DOHH2 (cell line): ENCODE results near the gene EML1.

Experiments
- H3F3A ChIP-seq: fragments of 200-600 bp; sonication (generic), shearing (Covaris generic); 2 replicates; pipeline ENCODE4 v1.6.0; 2016; ENCODE audit warnings: antibody characterized with exemption, mild to moderate bottlenecking; ENCODE audit not compliant: control insufficient read depth, insufficient read depth
- H3K27ac ChIP-seq: fragments of 200-600 bp; sonication (generic); 2 replicates; pipeline ENCODE4 v1.5.1; 2014; ENCODE audit warnings: low read depth, mild to moderate bottlenecking, low read length, moderate library complexity
- H3K27me3 ChIP-seq: fragments of 200-600 bp; sonication (generic); 2 replicates; pipeline ENCODE4 v1.6.1; 2014; ENCODE audit warnings: mild to moderate bottlenecking, low read length, mixed read lengths; ENCODE audit not compliant: control insufficient read depth
- H3K36me3 ChIP-seq: fragments of 200-600 bp; sonication (generic); 2 replicates; pipeline ENCODE4 v1.6.1; 2014; ENCODE audit warnings: mild to moderate bottlenecking, low read length, moderate library complexity, mixed read lengths; ENCODE audit not compliant: control insufficient read depth
- H3K4me1 ChIP-seq: fragments of 200-600 bp; sonication (generic); 2 replicates; pipeline ENCODE4 v1.6.1; 2014; ENCODE audit warnings: mild to moderate bottlenecking, low read length, mixed read lengths; ENCODE audit not compliant: control insufficient read depth
- H3K4me2 ChIP-seq: fragments of 200-600 bp; sonication (generic); 2 replicates; pipeline ENCODE4 v1.6.0; 2014; ENCODE audit warnings: mild to moderate bottlenecking, low read length, moderate library complexity
- H3K4me3 ChIP-seq: fragments of 200-600 bp; sonication (generic); 2 replicates; pipeline ENCODE4 v1.5.1; 2014; ENCODE audit warnings: mild to moderate bottlenecking, low read length, mixed read lengths
- H3K79me2 ChIP-seq: fragments of 200-600 bp; sonication (generic); 2 replicates; pipeline ENCODE4 v1.6.1; 2014; ENCODE audit warnings: mild to moderate bottlenecking, low read length, mixed read lengths; ENCODE audit not compliant: control insufficient read depth
- H3K9me2 ChIP-seq: fragments of 200-600 bp; sonication (generic); replicated peaks from 2 replicates; pipeline ENCODE4 v1.6.1; 2014; ENCODE audit warnings: mild to moderate bottlenecking, low read length, mixed read lengths; ENCODE audit not compliant: control insufficient read depth
- H3K9me3 ChIP-seq: fragments of 200-600 bp; sonication (generic); 2 replicates; pipeline ENCODE4 v1.6.1; 2014; ENCODE audit warnings: antibody characterized with exemption, low read length, mixed read lengths; ENCODE audit not compliant: control insufficient read depth, insufficient read depth
- H4K20me1 ChIP-seq: fragments of 200-600 bp; sonication (generic); 2 replicates; pipeline ENCODE4 v1.6.0; 2014; ENCODE audit warnings: low read depth, mild to moderate bottlenecking, antibody characterized with exemption, low read length, moderate library complexity; ENCODE audit not compliant: control insufficient read depth, insufficient read depth
- EZH2phosphoT487 ChIP-seq: fragments of 200-600 bp; sonication (generic); IDR thresholded peaks from 2 replicates; pipeline ENCODE4 v1.6.1; 2017; ENCODE audit warnings: borderline replicate concordance, mild to moderate bottlenecking, antibody characterized with exemption, low read length, moderate library complexity, mixed read lengths
- TF ChIP-seq, protein P1 (sequence below): fragments of 200-600 bp; sonication (generic); IDR thresholded peaks from one replicate; pipeline ENCODE4 v1.5.1; 2014; ENCODE audit warnings: antibody characterized with exemption, mild to moderate bottlenecking, low read depth, low read length; ENCODE audit not compliant: poor library complexity, severe bottlenecking

The EML1 gene

DNA sequence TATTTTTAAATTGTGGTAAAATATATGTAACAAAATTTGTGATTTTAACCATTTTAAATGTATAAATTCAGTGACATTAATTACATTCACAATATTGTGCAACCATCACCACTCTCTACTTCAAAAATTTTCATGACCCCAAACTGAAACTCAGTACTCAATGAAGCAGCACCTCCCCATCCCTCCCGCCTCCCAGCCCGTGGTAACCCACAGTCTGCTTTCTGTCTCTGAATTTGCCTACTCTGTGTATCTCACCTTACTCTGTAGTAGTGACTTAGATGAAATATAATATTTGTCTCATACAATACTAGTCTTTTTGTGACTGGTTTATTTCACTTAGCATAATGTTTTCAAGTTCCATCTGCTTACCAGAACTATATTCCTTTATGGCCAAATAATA is 36.2 kb downstream of the EML1 start:
- Histone ChIP-seq H3K4me1 (no peaks in the 10 kb centered on the region), H3K4me2 (no peak overlapping the region), H3K9me3 (no peaks in the 10 kb centered on the region), H3F3A (no peaks in the 10 kb centered on the region), H3K27me3 (peaks cover 15% of the 10 kb centered on the region), H3K27ac (no peak overlapping the region), H4K20me1 (no peaks in the 10 kb centered on the region), H3K4me3 (no peak overlapping the region), H3K79me2 (no peaks in the 10 kb centered on the region), H3K36me3 (no peaks in the 10 kb centered on the region), H3K9me2 (no peaks in the 10 kb centered on the region)
- TF ChIP-seq, protein P1, sequence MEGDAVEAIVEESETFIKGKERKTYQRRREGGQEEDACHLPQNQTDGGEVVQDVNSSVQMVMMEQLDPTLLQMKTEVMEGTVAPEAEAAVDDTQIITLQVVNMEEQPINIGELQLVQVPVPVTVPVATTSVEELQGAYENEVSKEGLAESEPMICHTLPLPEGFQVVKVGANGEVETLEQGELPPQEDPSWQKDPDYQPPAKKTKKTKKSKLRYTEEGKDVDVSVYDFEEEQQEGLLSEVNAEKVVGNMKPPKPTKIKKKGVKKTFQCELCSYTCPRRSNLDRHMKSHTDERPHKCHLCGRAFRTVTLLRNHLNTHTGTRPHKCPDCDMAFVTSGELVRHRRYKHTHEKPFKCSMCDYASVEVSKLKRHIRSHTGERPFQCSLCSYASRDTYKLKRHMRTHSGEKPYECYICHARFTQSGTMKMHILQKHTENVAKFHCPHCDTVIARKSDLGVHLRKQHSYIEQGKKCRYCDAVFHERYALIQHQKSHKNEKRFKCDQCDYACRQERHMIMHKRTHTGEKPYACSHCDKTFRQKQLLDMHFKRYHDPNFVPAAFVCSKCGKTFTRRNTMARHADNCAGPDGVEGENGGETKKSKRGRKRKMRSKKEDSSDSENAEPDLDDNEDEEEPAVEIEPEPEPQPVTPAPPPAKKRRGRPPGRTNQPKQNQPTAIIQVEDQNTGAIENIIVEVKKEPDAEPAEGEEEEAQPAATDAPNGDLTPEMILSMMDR, result no peak
- TF ChIP-seq EZH2phosphoT487, result no peak

DNA sequence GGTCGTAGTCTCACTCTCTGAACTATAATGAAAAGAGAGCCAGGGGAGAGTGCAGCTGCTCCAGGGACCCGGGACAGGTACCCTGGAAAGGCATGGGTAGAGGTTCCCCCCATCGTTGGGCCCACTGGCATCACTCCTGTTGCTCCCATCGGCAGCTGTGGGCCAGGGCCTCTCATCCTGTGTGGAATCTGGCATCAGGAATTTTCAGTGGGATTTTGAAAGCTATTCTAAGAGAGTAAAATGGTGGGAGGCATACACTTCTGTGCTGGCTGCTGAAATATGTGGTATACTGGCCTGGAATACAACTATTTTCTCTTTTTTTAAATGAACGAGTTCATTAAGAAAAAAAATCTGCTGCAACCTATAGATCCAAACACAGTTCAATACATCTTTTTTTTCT is 38.1 kb downstream of the EML1 start:
- Histone ChIP-seq H3K9me3 (no peaks in the 10 kb centered on the region), H3K4me1 (no peaks in the 10 kb centered on the region), H3K4me2 (no peak overlapping the region), H3K79me2 (no peaks in the 10 kb centered on the region), H3K4me3 (no peak overlapping the region), H3K27ac (no peak overlapping the region), H3F3A (no peaks in the 10 kb centered on the region), H4K20me1 (no peaks in the 10 kb centered on the region), H3K9me2 (no peaks in the 10 kb centered on the region), H3K36me3 (no peaks in the 10 kb centered on the region), H3K27me3 (peaks cover 15% of the 10 kb centered on the region)
- TF ChIP-seq EZH2phosphoT487, result no peak
- TF ChIP-seq, protein P1, result no peak

DNA sequence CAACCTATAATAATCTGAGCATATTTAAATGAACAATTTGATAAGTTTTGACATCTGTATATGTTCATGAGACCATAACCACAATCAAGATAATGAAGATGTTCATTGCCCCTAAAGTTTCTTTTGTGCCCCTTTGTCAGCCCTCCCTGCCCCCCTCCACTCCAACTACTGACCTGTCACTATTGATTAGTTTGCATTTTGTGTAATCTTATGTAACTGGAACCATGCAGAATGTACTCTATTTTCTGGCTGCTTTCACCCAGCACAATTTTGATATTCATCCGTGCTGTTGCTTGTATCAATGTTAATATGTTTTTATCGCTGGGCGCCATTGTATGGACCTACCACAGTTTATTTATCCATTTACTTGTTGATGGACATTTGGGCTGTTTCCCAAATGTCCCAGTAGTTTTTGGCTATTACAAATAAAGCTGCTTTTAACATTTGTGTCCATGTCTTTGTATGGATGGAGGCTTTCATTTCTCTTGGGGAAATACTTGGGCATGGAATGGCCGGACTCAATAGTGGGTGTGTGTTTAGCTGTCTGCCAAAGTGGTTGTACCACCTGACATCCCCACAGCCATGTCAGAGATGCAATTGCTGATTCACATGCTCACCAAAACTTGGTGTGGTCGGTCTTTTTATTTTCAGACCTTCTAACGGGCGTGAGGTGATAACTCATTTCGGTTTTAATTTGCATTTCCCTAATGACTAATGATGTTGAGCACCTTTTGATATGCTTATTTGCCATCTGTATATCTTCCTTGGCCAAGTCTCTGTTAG is 38.9 kb downstream of the EML1 start:
- no peaks in the 10 kb centered on the region for H4K20me1 ChIP-seq
- no peak overlapping the region for H3K4me3 ChIP-seq

More for the DNA sequence above, 38.9 kb downstream of the EML1 start:
- Histone ChIP-seq H3K9me3 (no peaks in the 10 kb centered on the region), H3K27me3 (peaks cover 17% of the 10 kb centered on the region), H3K79me2 (no peaks in the 10 kb centered on the region), H3F3A (no peaks in the 10 kb centered on the region), H3K4me1 (no peaks in the 10 kb centered on the region), H3K36me3 (no peaks in the 10 kb centered on the region), H3K9me2 (no peaks in the 10 kb centered on the region), H3K4me2 (no peak overlapping the region), H3K27ac (no peak overlapping the region)
- TF ChIP-seq EZH2phosphoT487, result no peak
- TF ChIP-seq, protein P1, result no peak
